ENCODE measurements around the gene MYLK3. TPM values are rescaled to one million over a fixed set of nuclear protein-coding genes. Genes with fewer than 3 reads are reported as not detected.

Gene MYLK3
- total RNA-seq, 1 experiment from 2014 or later, result 0.80 TPM

- BruUV-seq (replicated peaks), result no TSS peak
- DNase-seq, result no peak
- CTCF ChIA-PET, result interaction anchor here (1.4 kb wide), 1 partner anchor 10 kb away, joined by 3 read pairs; no protein-coding TSS in a partner anchor
- Mint-ChIP-seq H3K27me3 (ENCODE audit: unreplicated experiment) (no peaks in the 10 kb centered on the region), H3K36me3 (ENCODE audit: insufficient read depth, unreplicated experiment) (peaks cover 23% of the 10 kb centered on the region), H3K9me3 (ENCODE audit: low read depth, unreplicated experiment) (no peaks in the 10 kb centered on the region), H3K4me1 (ENCODE audit: low read depth, unreplicated experiment) (peaks cover 12% of the 10 kb centered on the region), H3K27ac (ENCODE audit: unreplicated experiment) (no peak overlapping the region), H3K4me3 (ENCODE audit: low read depth, unreplicated experiment) (no peak overlapping the region)
- TF ChIP-seq CTCF (IDR thresholded peaks at IDR 0.05; ENCODE audit: unreplicated experiment), result no peak
- intact Hi-C loops (cut with micrococcal nuclease; ENCODE audit: unreplicated experiment), result no loop called here
Observed at GRCh38 chr16:46695937-46696336, 52.2 kb downstream of the MYLK3 start.

GRCh38 chr16:46693598-46693997, 54.5 kb downstream of the MYLK3 start:
- Mint-ChIP-seq H3K9me3 (ENCODE audit: low read depth, unreplicated experiment) (no peaks in the 10 kb centered on the region), H3K4me3 (ENCODE audit: low read depth, unreplicated experiment) (no peak overlapping the region), H3K27ac (ENCODE audit: unreplicated experiment) (no peak overlapping the region), H3K36me3 (ENCODE audit: insufficient read depth, unreplicated experiment) (peaks cover 23% of the 10 kb centered on the region), H3K4me1 (ENCODE audit: low read depth, unreplicated experiment) (peaks cover 12% of the 10 kb centered on the region), H3K27me3 (ENCODE audit: unreplicated experiment) (no peaks in the 10 kb centered on the region)
- intact Hi-C loops (cut with micrococcal nuclease; ENCODE audit: unreplicated experiment), result no loop called here
- no peak for DNase-seq
- BruUV-seq (replicated peaks), result no TSS peak
- CTCF ChIA-PET, result no interaction called here
- TF ChIP-seq CTCF (IDR thresholded peaks at IDR 0.05; ENCODE audit: unreplicated experiment), result no peak

- no peak for TF ChIP-seq CTCF (IDR thresholded peaks at IDR 0.05; ENCODE audit: unreplicated experiment)
- H3K27me3 Mint-ChIP-seq (ENCODE audit: unreplicated experiment), result no peaks in the 10 kb centered on the region
- CTCF ChIA-PET, result no interaction called here
- intact Hi-C loops (cut with micrococcal nuclease; ENCODE audit: unreplicated experiment), result no loop called here
- peaks cover 22% of the 10 kb centered on the region for H3K36me3 Mint-ChIP-seq (ENCODE audit: insufficient read depth, unreplicated experiment)
- no TSS peak for BruUV-seq (replicated peaks)
- no peak overlapping the region for H3K4me3 Mint-ChIP-seq (ENCODE audit: low read depth, unreplicated experiment)
- H3K27ac Mint-ChIP-seq (ENCODE audit: unreplicated experiment), result no peak overlapping the region
- no peaks in the 10 kb centered on the region for H3K9me3 Mint-ChIP-seq (ENCODE audit: low read depth, unreplicated experiment)
- no peak for DNase-seq
- H3K4me1 Mint-ChIP-seq (ENCODE audit: low read depth, unreplicated experiment), result peaks cover 22% of the 10 kb centered on the region
Observed at GRCh38 chr16:46691726-46692125, 56.4 kb downstream of the MYLK3 start.

- H3K9me3 Mint-ChIP-seq (ENCODE audit: low read depth, unreplicated experiment), result no peaks in the 10 kb centered on the region
- no peak for TF ChIP-seq CTCF (IDR thresholded peaks at IDR 0.05; ENCODE audit: unreplicated experiment)
- H3K4me1 Mint-ChIP-seq (ENCODE audit: low read depth, unreplicated experiment), result peaks cover 34% of the 10 kb centered on the region
- BruUV-seq (replicated peaks), result TSS peak; percentile 37
- intact Hi-C loops (cut with micrococcal nuclease; ENCODE audit: unreplicated experiment), result no loop called here
- H3K27me3 Mint-ChIP-seq (ENCODE audit: unreplicated experiment), result no peaks in the 10 kb centered on the region
- DNase-seq, result peak; percentile 46
- CTCF ChIA-PET, result interaction anchor here (1.5 to 1.6 kb wide), 2 partner anchors 17 to 61 kb away, joined by 5 to 8 read pairs; no protein-coding TSS in a partner anchor
- peaks cover 10% of the 10 kb centered on the region for H3K36me3 Mint-ChIP-seq (ENCODE audit: insufficient read depth, unreplicated experiment)
- no peak overlapping the region for H3K27ac Mint-ChIP-seq (ENCODE audit: unreplicated experiment)
- no peak overlapping the region for H3K4me3 Mint-ChIP-seq (ENCODE audit: low read depth, unreplicated experiment)
Observed at GRCh38 chr16:46690281-46691178, 57.6 kb downstream of the MYLK3 start.
